H1 (cell line): ENCODE data around the gene ARHGAP15. TPM values are rescaled to one million over a fixed set of nuclear protein-coding genes. Genes with fewer than 3 reads are reported as not detected.

Experiments used
- CBX8 ChIP-seq: fragments of 300-800, 300-1000 bp; sonication (generic); IDR thresholded peaks from 2 replicates; pipeline ENCODE4 v1.7.1; 2016; ENCODE audit warnings: low read depth, low read length, borderline replicate concordance
- EGR1 ChIP-seq: IDR thresholded peaks from 2 replicates; pipeline ENCODE4 v1.6.1; 2011; ENCODE audit warnings: low read depth, low read length, borderline replicate concordance
- NRF1 ChIP-seq: IDR thresholded peaks from 2 replicates; pipeline ENCODE4 v1.6.1; 2011; ENCODE audit warnings: mild to moderate bottlenecking, low read depth, low read length, improper control_type of control experiment
- SAP30 ChIP-seq: fragments of 300-600 bp; sonication (generic); IDR thresholded peaks from 2 replicates; pipeline ENCODE4 v1.7.1; 2012; ENCODE audit warnings: low read length, moderate library complexity, mild to moderate bottlenecking, inconsistent platforms; ENCODE audit not compliant: insufficient read depth, insufficient replicate concordance
- polyA plus RNA-seq, 7 experiments: library from polyadenylated mRNA; depleted of rRNA in 3 of 7; stranded (reverse) in 5 of 7; unstranded in 2 of 7; fragments of >200 nt in 5 of 7; fragments of 200-250 nt in 2 of 7; gene quantifications; 1 replicate in 5 of 7; 2 replicates in 1 of 7; 4 replicates in 1 of 7; pipeline versions ENCODE4 v1.2.1 to v1.2.3, GENCODE V29; 2011 to 2013; ENCODE audit warnings: missing spikeins in 2 of 7, mixed read lengths in 2 of 7
- total RNA-seq: library from RNA; stranded (reverse); fragmentation: NEBNext Ultra II Directional; extraction: Animal tissue kit (Norgen Biotek cat#: 25700); gene quantifications from 2 replicates; pipeline ENCODE4 v1.2.1, GENCODE V29; 2021
- TF ChIP-seq, protein P1 (sequence below): fragments of 300-600 bp; sonication (generic); IDR thresholded peaks from 2 replicates; pipeline ENCODE4 v1.7.1; 2012; ENCODE audit warnings: low read length, moderate library complexity, mild to moderate bottlenecking, inconsistent platforms; ENCODE audit not compliant: insufficient replicate concordance

Gene ARHGAP15
- total and polyA plus RNA-seq, 2 of the 8 experiments (the other 6 are each of a cell fraction or from before 2014, with no cell fraction given), result not detected

GRCh38 chr2:143420313-143420712 is 291.1 kb downstream of the ARHGAP15 start (continued):
- TF ChIP-seq, protein P1, sequence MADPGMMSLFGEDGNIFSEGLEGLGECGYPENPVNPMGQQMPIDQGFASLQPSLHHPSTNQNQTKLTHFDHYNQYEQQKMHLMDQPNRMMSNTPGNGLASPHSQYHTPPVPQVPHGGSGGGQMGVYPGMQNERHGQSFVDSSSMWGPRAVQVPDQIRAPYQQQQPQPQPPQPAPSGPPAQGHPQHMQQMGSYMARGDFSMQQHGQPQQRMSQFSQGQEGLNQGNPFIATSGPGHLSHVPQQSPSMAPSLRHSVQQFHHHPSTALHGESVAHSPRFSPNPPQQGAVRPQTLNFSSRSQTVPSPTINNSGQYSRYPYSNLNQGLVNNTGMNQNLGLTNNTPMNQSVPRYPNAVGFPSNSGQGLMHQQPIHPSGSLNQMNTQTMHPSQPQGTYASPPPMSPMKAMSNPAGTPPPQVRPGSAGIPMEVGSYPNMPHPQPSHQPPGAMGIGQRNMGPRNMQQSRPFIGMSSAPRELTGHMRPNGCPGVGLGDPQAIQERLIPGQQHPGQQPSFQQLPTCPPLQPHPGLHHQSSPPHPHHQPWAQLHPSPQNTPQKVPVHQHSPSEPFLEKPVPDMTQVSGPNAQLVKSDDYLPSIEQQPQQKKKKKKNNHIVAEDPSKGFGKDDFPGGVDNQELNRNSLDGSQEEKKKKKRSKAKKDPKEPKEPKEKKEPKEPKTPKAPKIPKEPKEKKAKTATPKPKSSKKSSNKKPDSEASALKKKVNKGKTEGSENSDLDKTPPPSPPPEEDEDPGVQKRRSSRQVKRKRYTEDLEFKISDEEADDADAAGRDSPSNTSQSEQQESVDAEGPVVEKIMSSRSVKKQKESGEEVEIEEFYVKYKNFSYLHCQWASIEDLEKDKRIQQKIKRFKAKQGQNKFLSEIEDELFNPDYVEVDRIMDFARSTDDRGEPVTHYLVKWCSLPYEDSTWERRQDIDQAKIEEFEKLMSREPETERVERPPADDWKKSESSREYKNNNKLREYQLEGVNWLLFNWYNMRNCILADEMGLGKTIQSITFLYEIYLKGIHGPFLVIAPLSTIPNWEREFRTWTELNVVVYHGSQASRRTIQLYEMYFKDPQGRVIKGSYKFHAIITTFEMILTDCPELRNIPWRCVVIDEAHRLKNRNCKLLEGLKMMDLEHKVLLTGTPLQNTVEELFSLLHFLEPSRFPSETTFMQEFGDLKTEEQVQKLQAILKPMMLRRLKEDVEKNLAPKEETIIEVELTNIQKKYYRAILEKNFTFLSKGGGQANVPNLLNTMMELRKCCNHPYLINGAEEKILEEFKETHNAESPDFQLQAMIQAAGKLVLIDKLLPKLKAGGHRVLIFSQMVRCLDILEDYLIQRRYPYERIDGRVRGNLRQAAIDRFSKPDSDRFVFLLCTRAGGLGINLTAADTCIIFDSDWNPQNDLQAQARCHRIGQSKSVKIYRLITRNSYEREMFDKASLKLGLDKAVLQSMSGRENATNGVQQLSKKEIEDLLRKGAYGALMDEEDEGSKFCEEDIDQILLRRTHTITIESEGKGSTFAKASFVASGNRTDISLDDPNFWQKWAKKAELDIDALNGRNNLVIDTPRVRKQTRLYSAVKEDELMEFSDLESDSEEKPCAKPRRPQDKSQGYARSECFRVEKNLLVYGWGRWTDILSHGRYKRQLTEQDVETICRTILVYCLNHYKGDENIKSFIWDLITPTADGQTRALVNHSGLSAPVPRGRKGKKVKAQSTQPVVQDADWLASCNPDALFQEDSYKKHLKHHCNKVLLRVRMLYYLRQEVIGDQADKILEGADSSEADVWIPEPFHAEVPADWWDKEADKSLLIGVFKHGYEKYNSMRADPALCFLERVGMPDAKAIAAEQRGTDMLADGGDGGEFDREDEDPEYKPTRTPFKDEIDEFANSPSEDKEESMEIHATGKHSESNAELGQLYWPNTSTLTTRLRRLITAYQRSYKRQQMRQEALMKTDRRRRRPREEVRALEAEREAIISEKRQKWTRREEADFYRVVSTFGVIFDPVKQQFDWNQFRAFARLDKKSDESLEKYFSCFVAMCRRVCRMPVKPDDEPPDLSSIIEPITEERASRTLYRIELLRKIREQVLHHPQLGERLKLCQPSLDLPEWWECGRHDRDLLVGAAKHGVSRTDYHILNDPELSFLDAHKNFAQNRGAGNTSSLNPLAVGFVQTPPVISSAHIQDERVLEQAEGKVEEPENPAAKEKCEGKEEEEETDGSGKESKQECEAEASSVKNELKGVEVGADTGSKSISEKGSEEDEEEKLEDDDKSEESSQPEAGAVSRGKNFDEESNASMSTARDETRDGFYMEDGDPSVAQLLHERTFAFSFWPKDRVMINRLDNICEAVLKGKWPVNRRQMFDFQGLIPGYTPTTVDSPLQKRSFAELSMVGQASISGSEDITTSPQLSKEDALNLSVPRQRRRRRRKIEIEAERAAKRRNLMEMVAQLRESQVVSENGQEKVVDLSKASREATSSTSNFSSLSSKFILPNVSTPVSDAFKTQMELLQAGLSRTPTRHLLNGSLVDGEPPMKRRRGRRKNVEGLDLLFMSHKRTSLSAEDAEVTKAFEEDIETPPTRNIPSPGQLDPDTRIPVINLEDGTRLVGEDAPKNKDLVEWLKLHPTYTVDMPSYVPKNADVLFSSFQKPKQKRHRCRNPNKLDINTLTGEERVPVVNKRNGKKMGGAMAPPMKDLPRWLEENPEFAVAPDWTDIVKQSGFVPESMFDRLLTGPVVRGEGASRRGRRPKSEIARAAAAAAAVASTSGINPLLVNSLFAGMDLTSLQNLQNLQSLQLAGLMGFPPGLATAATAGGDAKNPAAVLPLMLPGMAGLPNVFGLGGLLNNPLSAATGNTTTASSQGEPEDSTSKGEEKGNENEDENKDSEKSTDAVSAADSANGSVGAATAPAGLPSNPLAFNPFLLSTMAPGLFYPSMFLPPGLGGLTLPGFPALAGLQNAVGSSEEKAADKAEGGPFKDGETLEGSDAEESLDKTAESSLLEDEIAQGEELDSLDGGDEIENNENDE, result no peak
- TF ChIP-seq NRF1 (no peak), EGR1 (no peak), SAP30 (no peak), CBX8 (no peak)
- TF ChIP-seq, all 59 proteins: peak for 0
